ENCODE measurements around the gene TNFSF12. TPM values are rescaled to one million over a fixed set of nuclear protein-coding genes. Genes with fewer than 3 reads are reported as not detected.

TNFSF12 gene
- total RNA-seq, 1 donor from 2014 or later: 23.0 TPM

GRCh38 chr17:7558544-7559319, 9.9 kb downstream of the TNFSF12 start, which contains the start of gene TNFSF13:
Gene TNFSF13 (plus strand): TSS chr17:7558750. CDS start chr17:7559040, 290 bp downstream.
- TF ChIP-seq CTCF (IDR thresholded peaks at IDR 0.05): no peak
- H3K4me3 Mint-ChIP-seq (ENCODE audit: unreplicated experiment): peak within 1 kb of the TSS; percentile 35
- no peaks in the 10 kb centered on the region for H3K36me3 Mint-ChIP-seq (ENCODE audit: low read depth)
- peak within 1 kb of the TSS; percentile 92 for H3K27ac Mint-ChIP-seq (ENCODE audit: unreplicated experiment)
- H3K4me1 Mint-ChIP-seq (ENCODE audit: low read depth): peaks cover 33% of the 10 kb centered on the region
- H3K27me3 Mint-ChIP-seq (ENCODE audit: low read depth): no peaks in the 10 kb centered on the region
- no peaks in the 10 kb centered on the region for H3K9me3 Mint-ChIP-seq (ENCODE audit: low read depth)
- DNase-seq (ENCODE audit: low spot score): no peak

- peaks cover 36% of the 10 kb centered on the region for H3K4me1 Mint-ChIP-seq (ENCODE audit: low read depth)
- no peak overlapping the region for H3K4me3 Mint-ChIP-seq (ENCODE audit: unreplicated experiment)
- H3K27ac Mint-ChIP-seq (ENCODE audit: unreplicated experiment): peak overlapping the region; percentile 98
- H3K36me3 Mint-ChIP-seq (ENCODE audit: low read depth): no peaks in the 10 kb centered on the region
- TF ChIP-seq CTCF (IDR thresholded peaks at IDR 0.05): no peak
- H3K9me3 Mint-ChIP-seq (ENCODE audit: low read depth): no peaks in the 10 kb centered on the region
- no peaks in the 10 kb centered on the region for H3K27me3 Mint-ChIP-seq (ENCODE audit: low read depth)
- no peak for DNase-seq (ENCODE audit: low spot score)
Observed at GRCh38 chr17:7559320-7560171, 10.7 kb downstream of the TNFSF12 start.

GRCh38 chr17:7560172-7561027, 11.5 kb downstream of the TNFSF12 start:
- H3K27me3 Mint-ChIP-seq (ENCODE audit: low read depth): no peaks in the 10 kb centered on the region
- no peaks in the 10 kb centered on the region for H3K36me3 Mint-ChIP-seq (ENCODE audit: low read depth)
- H3K4me1 Mint-ChIP-seq (ENCODE audit: low read depth): peaks cover 36% of the 10 kb centered on the region
- peak overlapping the region; percentile 89 for H3K4me3 Mint-ChIP-seq (ENCODE audit: unreplicated experiment)
- H3K9me3 Mint-ChIP-seq (ENCODE audit: low read depth): no peaks in the 10 kb centered on the region
- TF ChIP-seq CTCF (IDR thresholded peaks at IDR 0.05): no peak
- H3K27ac Mint-ChIP-seq (ENCODE audit: unreplicated experiment): peak overlapping the region; percentile 98
- no peak for DNase-seq (ENCODE audit: low spot score)

GRCh38 chr17:7561028-7561575, 12.2 kb downstream of the TNFSF12 start:
- H3K9me3 Mint-ChIP-seq (ENCODE audit: low read depth): no peaks in the 10 kb centered on the region
- peak; percentile 82 for TF ChIP-seq CTCF (IDR thresholded peaks at IDR 0.05)
- no peaks in the 10 kb centered on the region for H3K36me3 Mint-ChIP-seq (ENCODE audit: low read depth)
- peak overlapping the region; percentile 98 for H3K27ac Mint-ChIP-seq (ENCODE audit: unreplicated experiment)
- DNase-seq (ENCODE audit: low spot score): no peak
- no peaks in the 10 kb centered on the region for H3K27me3 Mint-ChIP-seq (ENCODE audit: low read depth)
- H3K4me3 Mint-ChIP-seq (ENCODE audit: unreplicated experiment): peak overlapping the region; percentile 89
- H3K4me1 Mint-ChIP-seq (ENCODE audit: low read depth): peaks cover 36% of the 10 kb centered on the region

All from chondrocyte (in vitro differentiated cells).